ENCODE results near the gene CDK2. TPM values are rescaled to one million over a fixed set of nuclear protein-coding genes. Genes with fewer than 3 reads are reported as not detected.
A peak's percentile ranks its signal among the peaks of the same experiment; 100 is the strongest.

Gene CDK2
- total and polyA plus RNA-seq, 8 donors, result 4.1 to 124 (median 15.0) TPM

DNA sequence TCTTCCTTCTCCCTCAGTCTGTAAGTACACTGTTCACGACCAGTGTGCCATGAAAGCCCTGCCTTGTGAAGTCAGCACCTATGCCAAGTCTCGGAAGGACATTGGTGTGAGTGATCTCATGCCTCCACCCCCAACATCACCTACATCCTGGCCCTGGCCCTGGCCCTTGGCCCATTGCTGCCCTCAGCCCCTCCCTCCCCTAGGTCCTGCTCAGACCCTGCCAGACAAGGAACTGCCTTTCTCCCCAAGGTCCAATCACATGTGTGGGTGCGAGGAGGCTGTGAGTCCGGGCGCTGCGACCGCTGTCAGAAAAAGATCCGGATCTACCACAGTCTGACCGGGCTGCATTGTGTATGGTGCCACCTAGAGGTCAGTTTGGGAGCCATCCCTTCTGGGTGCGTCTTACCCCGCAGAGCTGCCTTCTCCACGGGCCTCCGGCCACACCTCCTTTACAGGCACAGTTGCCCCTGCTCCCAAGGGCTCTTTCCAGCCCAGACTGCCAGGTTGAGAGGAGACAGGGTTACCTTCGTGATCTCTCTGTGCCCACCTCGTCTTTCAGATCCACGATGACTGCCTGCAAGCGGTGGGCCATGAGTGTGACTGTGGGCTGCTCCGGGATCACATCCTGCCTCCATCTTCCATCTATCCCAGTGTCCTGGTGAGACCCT lies 26.4 kb upstream of the CDK2 start:
- Histone ChIP-seq H3K9me3 (no peaks in the 10 kb centered on the region), H3K36me3 (peaks cover 16 to 72% (median 66%) of the 10 kb centered on the region in 4 donors), H3K27ac (peak overlapping the region; percentile 28 to 66 (median 58)), H3K4me3 (peak overlapping the region in 2 of 4 donors; percentile 5 to 25), H3K4me1 (peaks cover 8 to 16% (median 11%) of the 10 kb centered on the region in 4 donors), H3K27me3 (no peaks in the 10 kb centered on the region)
- peak; percentile 91 to 96 for DNase-seq
- TF ChIP-seq CTCF (IDR thresholded peaks at IDR 0.05) (peak in 5 of 7 experiments; percentile 63 to 91 (median 88)), POLR2A (IDR thresholded peaks at IDR 0.05) (no peak), POLR2AphosphoS5 (IDR thresholded peaks at IDR 0.05) (peak in 1 of 3 donors; percentile 55), EP300 (IDR thresholded peaks at IDR 0.05) (no peak)
- intact Hi-C loops (cut with DNase I; ENCODE audit: low total_unique reads), result no loop called here
- 13 to 26% (median 13%) methylated on average over 13 to 18 of the region's 18 CpGs for WGBS, 5 donors

DNA sequence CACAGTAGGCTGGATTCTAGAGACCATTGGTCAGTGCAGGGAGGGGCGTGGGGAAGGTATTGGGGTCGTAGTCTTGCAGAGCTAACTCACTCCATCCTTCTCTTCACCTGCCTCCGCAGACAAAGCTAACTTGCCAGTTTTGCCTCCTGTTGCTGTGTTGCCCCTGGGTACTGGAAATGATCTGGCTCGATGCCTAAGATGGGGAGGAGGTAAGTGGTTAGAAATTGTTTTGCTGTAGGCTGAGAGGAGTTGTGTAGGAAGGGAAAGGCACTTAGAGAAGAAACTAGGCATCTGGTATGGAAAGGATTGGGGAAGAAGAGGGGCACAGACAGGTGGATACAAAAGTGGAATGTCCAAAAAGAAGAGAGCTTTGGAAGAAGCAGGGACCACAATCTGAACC lies 24.6 kb upstream of the CDK2 start:
- WGBS, 5 donors, result 87 to 92% (median 92%) methylated on average over 4 of the region's 4 CpGs
- no peak overlapping the region for H3K27ac ChIP-seq
- H3K9me3 ChIP-seq, result no peaks in the 10 kb centered on the region
- peaks cover 8 to 16% (median 11%) of the 10 kb centered on the region in 4 donors for H3K4me1 ChIP-seq
- H3K4me3 ChIP-seq, result no peak overlapping the region
- H3K36me3 ChIP-seq, result peaks cover 23 to 83% (median 76%) of the 10 kb centered on the region in 4 donors
- no peaks in the 10 kb centered on the region for H3K27me3 ChIP-seq
- intact Hi-C loops (cut with DNase I; ENCODE audit: low total_unique reads), result no loop called here
- DNase-seq, result no peak
- TF ChIP-seq POLR2A (IDR thresholded peaks at IDR 0.05) (no peak), EP300 (IDR thresholded peaks at IDR 0.05) (no peak), POLR2AphosphoS5 (IDR thresholded peaks at IDR 0.05) (no peak), CTCF (IDR thresholded peaks at IDR 0.05) (no peak)

- no peak for TF ChIP-seq POLR2A (IDR thresholded peaks at IDR 0.05)
- no peak for TF ChIP-seq CTCF (IDR thresholded peaks at IDR 0.05)
- no peak for TF ChIP-seq EP300 (IDR thresholded peaks at IDR 0.05)
- no peak for TF ChIP-seq POLR2AphosphoS5 (IDR thresholded peaks at IDR 0.05)
- Histone ChIP-seq H3K27me3 (no peaks in the 10 kb centered on the region), H3K36me3 (peaks cover 23 to 83% (median 73%) of the 10 kb centered on the region in 4 donors), H3K27ac (no peak overlapping the region), H3K4me3 (no peak overlapping the region), H3K4me1 (peaks cover 8 to 16% (median 11%) of the 10 kb centered on the region in 4 donors), H3K9me3 (no peaks in the 10 kb centered on the region)
- intact Hi-C loops (cut with DNase I; ENCODE audit: low total_unique reads), result no loop called here
- DNase-seq, result no peak
- 88 to 98% (median 92%) methylated on average over 1 of the region's 1 CpG for WGBS, 5 donors
Observed at GRCh38 chr12:55942577-55943136, 24.0 kb upstream of the CDK2 start.

DNA sequence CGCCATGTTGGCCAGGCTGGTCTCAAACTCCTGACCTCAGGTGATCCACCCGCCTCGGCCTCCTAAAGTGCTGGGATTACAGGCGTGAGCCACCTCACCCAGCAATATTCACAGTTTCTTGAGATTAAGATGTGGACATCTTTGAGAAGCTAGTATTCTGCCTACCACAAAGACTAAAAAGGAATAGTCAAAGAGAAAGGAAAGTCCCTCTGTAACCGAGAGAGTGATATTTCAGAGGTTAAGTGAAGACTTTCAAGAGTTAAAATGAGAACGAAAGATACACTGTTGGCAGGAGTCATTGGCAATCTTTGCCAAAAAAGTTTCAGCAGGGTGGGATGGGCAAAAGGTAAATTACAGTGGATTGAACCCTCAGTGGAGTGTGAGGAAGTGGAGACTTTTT lies 20.1 kb upstream of the CDK2 start:
- TF ChIP-seq POLR2AphosphoS5 (IDR thresholded peaks at IDR 0.05) (no peak), POLR2A (IDR thresholded peaks at IDR 0.05) (no peak), CTCF (IDR thresholded peaks at IDR 0.05) (no peak), EP300 (IDR thresholded peaks at IDR 0.05) (no peak)

More for the DNA sequence above, 20.1 kb upstream of the CDK2 start:
- DNase-seq, result no peak
- Histone ChIP-seq H3K36me3 (peaks cover 22 to 74% (median 65%) of the 10 kb centered on the region in 4 donors), H3K27me3 (no peaks in the 10 kb centered on the region), H3K9me3 (no peaks in the 10 kb centered on the region), H3K4me3 (no peak overlapping the region), H3K4me1 (no peaks in the 10 kb centered on the region), H3K27ac (no peak overlapping the region)
- intact Hi-C loops (cut with DNase I; ENCODE audit: low total_unique reads), result no loop called here
- WGBS, 5 donors, result 74 to 86% (median 81%) methylated on average over 6 of the region's 6 CpGs

All from stomach (tissue), 9 donors.